Activated B cell treated with CpG ODN at 0.5 μM for 24 hours (primary cell): ENCODE results near the gene NFE2L3. TPM values are rescaled to one million over a fixed set of nuclear protein-coding genes. Genes with fewer than 3 reads are reported as not detected.
"Not testable (repeated sequence)": the region's sequence is repeated elsewhere in the genome, so short reads cannot be mapped to it uniquely, and the experiment has no call there.

ENCODE experiments used
- ATAC-seq: fragments of 200-7000 bp; cut with Tn5 transposase; one replicate; pipeline ENCODE4 v1.10.0; 2021; ENCODE audit warnings: low read depth, mild to moderate bottlenecking, moderate library complexity
- CTCF ChIA-PET: fragments of 350-600 bp; sonication (Branson Sonifier 250); formaldehyde crosslinking; loops from one replicate; lab custom pipeline; 2021; ENCODE audit warnings: antibody characterized with exemption; lab: Charles Lee
- POLR2A ChIA-PET: fragments of 350-600 bp; sonication (Branson Sonifier 250); formaldehyde crosslinking; loops from one replicate; lab custom pipeline; 2021; ENCODE audit warnings: antibody characterized with exemption; lab: Charles Lee
- DNase-seq: peaks from one replicate; pipeline ENCODE4 v3.0.0; 2022
- H3K27ac Mint-ChIP-seq: one replicate; pipeline ENCODE4 v1.8.0; 2020; ENCODE audit warnings: mixed read lengths
- H3K27me3 Mint-ChIP-seq: one replicate; pipeline ENCODE4 v1.8.0; 2021; ENCODE audit warnings: mixed read lengths
- H3K36me3 Mint-ChIP-seq: one replicate; pipeline ENCODE4 v1.8.0; 2021; ENCODE audit warnings: low read depth, mixed read lengths
- H3K4me1 Mint-ChIP-seq: one replicate; pipeline ENCODE4 v1.8.0; 2021; ENCODE audit warnings: mixed read lengths
- H3K4me3 Mint-ChIP-seq: one replicate; pipeline ENCODE4 v1.8.0; 2020; ENCODE audit warnings: mild to moderate bottlenecking, mixed read lengths
- H3K9me3 Mint-ChIP-seq: one replicate; pipeline ENCODE4 v1.8.0; 2020; ENCODE audit warnings: mixed read lengths
- CTCF ChIP-seq: fragments of 200-600 bp; IDR thresholded peaks from one replicate; pipeline ENCODE4 v1.8.0; 2022; ENCODE audit warnings: antibody characterized with exemption, mild to moderate bottlenecking
- intact Hi-C: fragments of 100-400 bp; cut with micrococcal nuclease; formaldehyde crosslinking; loops from one replicate; pipeline ENCODE4 v1.15.1; 2024
- total RNA-seq: library from RNA; stranded (reverse); gene quantifications from 2 replicates; pipeline ENCODE4 v1.2.3, GENCODE V29; 2022

Gene NFE2L3
- total RNA-seq, 1 donor from 2014 or later: 2.7 TPM

GRCh38 chr7:26181474-26182227 lies 29.7 kb downstream of the NFE2L3 start:
- no peak for TF ChIP-seq CTCF
- intact Hi-C loops: no loop called here
- ChIA-PET POLR2A (interaction anchor here (0.6 to 2.5 kb wide), 6 partner anchors 10 to 114 kb away, joined by 3 to 15 read pairs (median 4); partner anchors contain the start of gene NFE2L3), CTCF (interaction anchor here (1.4 kb wide), 1 partner anchor 10 kb away, joined by 5 read pairs; no protein-coding TSS in a partner anchor)
- peaks cover 28% of the 10 kb centered on the region for H3K36me3 Mint-ChIP-seq
- no peak overlapping the region for H3K4me3 Mint-ChIP-seq
- H3K27me3 Mint-ChIP-seq: no peaks in the 10 kb centered on the region
- peaks cover 48% of the 10 kb centered on the region for H3K4me1 Mint-ChIP-seq
- no peak for ATAC-seq
- H3K9me3 Mint-ChIP-seq: no peaks in the 10 kb centered on the region
- no peak overlapping the region for H3K27ac Mint-ChIP-seq
- DNase-seq: no peak

- H3K9me3 Mint-ChIP-seq: no peaks in the 10 kb centered on the region
- ChIA-PET POLR2A (interaction anchor here (0.6 to 2.5 kb wide), 5 partner anchors 10 to 113 kb away, joined by 3 to 15 read pairs (median 6); partner anchors contain the start of gene NFE2L3), CTCF (no interaction called here)
- no peak overlapping the region for H3K4me3 Mint-ChIP-seq
- no peak for TF ChIP-seq CTCF
- H3K27ac Mint-ChIP-seq: no peak overlapping the region
- intact Hi-C loops: no loop called here
- ATAC-seq: no peak
- H3K36me3 Mint-ChIP-seq: peaks cover 30% of the 10 kb centered on the region
- H3K4me1 Mint-ChIP-seq: peaks cover 54% of the 10 kb centered on the region
- no peak for DNase-seq
- H3K27me3 Mint-ChIP-seq: no peaks in the 10 kb centered on the region
These were observed 30.3 kb downstream of the NFE2L3 start for GRCh38 chr7:26182283-26182682.

- peaks cover 32% of the 10 kb centered on the region for H3K36me3 Mint-ChIP-seq
- TF ChIP-seq CTCF: no peak
- no peak for DNase-seq
- H3K4me3 Mint-ChIP-seq: no peak overlapping the region
- ATAC-seq: no peak
- no peak overlapping the region for H3K27ac Mint-ChIP-seq
- intact Hi-C loops: no loop called here
- H3K27me3 Mint-ChIP-seq: no peaks in the 10 kb centered on the region
- POLR2A ChIA-PET: interaction anchor here (0.5 to 3.0 kb wide), 6 partner anchors 9 to 133 kb away, joined by 3 to 15 read pairs (median 7); partner anchors contain the start of genes CBX3 and NFE2L3
- H3K9me3 Mint-ChIP-seq: no peaks in the 10 kb centered on the region
- peaks cover 59% of the 10 kb centered on the region for H3K4me1 Mint-ChIP-seq
- CTCF ChIA-PET: no interaction called here
These were observed 30.7 kb downstream of the NFE2L3 start for GRCh38 chr7:26182706-26183105.

- Mint-ChIP-seq H3K4me1 (peaks cover 68% of the 10 kb centered on the region), H3K36me3 (peaks cover 43% of the 10 kb centered on the region), H3K9me3 (no peaks in the 10 kb centered on the region), H3K27ac (peak overlapping the region; percentile 72), H3K27me3 (no peaks in the 10 kb centered on the region), H3K4me3 (no peak overlapping the region)
- ChIA-PET CTCF (no interaction called here), POLR2A (interaction anchor here (1.4 to 3.0 kb wide), 4 partner anchors 11 to 32 kb away, joined by 4 to 9 read pairs (median 6); partner anchors contain the start of genes CBX3, HNRNPA2B1 and NFE2L3)
- DNase-seq (no peak), ATAC-seq (no peak)
- intact Hi-C loops: no loop called here
- TF ChIP-seq CTCF: no peak
These were observed 31.7 kb downstream of the NFE2L3 start for GRCh38 chr7:26183545-26184280.

GRCh38 chr7:26184281-26185101 lies 32.5 kb downstream of the NFE2L3 start:
- Mint-ChIP-seq H3K36me3 (peaks cover 50% of the 10 kb centered on the region), H3K4me1 (peaks cover 68% of the 10 kb centered on the region), H3K27ac (peak overlapping the region; percentile 67)
- H3K4me3 Mint-ChIP-seq, H3K27me3 Mint-ChIP-seq, intact Hi-C loops, H3K9me3 Mint-ChIP-seq, DNase-seq, ATAC-seq: not testable (repeated sequence)
- ChIA-PET CTCF (interaction anchor here (4.8 kb wide), 1 partner anchor 15 kb away, joined by 34 read pairs; the partner anchor contains the start of genes CBX3 and HNRNPA2B1), POLR2A (interaction anchor here (1.4 to 3.0 kb wide), 5 partner anchors 10 to 33 kb away, joined by 4 to 9 read pairs (median 6); partner anchors contain the start of genes CBX3, HNRNPA2B1 and NFE2L3)
